Jurkat, Clone E6-1 (cell line): ENCODE measurements around the gene PTBP1.
"Not testable (repeated sequence)": the region's sequence is repeated elsewhere in the genome, so short reads cannot be mapped to it uniquely, and the experiment has no call there.

Experiments
- DNase-seq: peaks from one replicate; pipeline ENCODE4 v3.0.0-alpha.2; 2011; ENCODE audit warnings: low read depth, low spot score
- H3K4me3 ChIP-seq: 2 replicates; pipeline ENCODE4 v1.5.1; 2011; ENCODE audit warnings: mild to moderate bottlenecking, low read length, control low read depth, moderate library complexity

The PTBP1 gene

DNA sequence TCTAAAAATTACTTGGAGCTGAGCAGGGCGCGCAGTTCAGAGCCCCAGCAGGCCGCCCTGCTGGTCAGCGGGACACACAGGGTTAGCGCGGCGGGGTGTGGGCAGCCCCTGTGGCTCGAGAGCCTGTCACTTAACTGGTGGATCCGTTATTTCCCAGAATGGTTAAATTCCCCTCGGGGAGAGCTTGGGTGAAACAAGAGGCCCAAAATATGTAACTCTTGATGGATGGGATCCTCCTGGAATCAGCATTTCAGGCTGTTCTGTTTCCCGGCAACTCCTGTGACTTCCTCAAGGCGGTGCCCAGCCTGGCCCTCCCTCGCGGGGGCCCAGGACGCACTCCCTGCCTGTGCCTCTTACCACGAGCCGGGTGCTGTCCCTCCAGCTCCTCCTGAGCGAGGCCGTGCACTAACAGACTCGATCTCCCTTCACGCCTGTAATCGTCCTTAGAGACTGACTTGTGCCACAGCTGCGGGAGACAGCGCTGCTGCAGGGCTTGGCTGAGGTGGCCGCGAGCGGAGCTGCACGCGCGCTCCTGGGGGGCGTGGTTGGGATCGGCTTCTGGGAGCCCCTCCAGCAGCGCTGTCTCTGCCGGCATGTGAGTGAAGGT lies 9.7 kb downstream of the PTBP1 start:
- no peak overlapping the region for H3K4me3 ChIP-seq
- DNase-seq, result no peak

DNA sequence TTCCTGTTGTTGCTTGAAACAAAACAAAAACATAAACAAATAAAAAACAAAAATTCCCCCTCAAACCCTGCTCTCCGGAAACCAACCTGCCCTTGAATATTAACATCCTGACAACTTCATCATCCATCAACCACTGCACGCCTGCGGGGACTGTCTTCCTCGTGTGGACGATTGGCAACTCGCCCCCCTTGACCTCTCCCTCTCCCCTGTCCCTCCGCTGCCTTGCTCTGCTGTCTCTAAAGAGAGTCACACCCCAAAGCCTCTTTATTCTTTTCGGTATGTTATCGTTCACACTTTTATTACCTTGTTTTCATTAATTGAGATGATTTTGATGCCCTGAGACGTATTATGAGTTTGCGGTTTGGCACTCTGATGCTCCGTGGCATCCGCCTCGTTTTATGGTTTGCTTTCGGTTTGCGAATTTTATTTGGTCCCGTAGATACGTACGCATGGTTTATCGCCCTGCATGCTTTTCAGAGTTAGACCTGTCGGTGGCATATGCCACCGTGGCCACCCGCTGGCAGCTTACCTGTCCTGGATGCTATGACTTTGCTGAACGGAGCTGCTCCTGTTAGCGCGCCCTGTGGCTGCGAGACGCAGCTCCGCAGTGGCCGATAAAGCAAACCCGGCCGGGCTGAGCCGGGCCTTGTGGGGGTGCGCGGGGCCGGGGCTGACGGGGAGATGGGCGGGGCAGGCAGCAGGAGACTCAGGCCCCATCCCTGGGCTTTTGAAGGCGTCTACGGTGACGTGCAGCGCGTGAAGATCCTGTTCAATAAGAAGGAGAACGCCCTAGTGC lies 10.6 kb downstream of the PTBP1 start:
- no peak for DNase-seq
- no peak overlapping the region for H3K4me3 ChIP-seq

DNA sequence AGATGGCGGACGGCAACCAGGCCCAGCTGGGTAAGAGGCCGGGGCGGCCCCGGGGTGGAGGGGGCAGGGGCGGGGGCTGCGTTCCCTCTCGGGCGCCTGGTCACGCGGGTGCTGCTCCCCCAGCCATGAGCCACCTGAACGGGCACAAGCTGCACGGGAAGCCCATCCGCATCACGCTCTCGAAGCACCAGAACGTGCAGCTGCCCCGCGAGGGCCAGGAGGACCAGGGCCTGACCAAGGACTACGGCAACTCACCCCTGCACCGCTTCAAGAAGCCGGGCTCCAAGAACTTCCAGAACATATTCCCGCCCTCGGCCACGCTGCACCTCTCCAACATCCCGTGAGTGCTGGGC lies 11.1 kb downstream of the PTBP1 start:
- DNase-seq, result no peak
- no peak overlapping the region for H3K4me3 ChIP-seq

DNA sequence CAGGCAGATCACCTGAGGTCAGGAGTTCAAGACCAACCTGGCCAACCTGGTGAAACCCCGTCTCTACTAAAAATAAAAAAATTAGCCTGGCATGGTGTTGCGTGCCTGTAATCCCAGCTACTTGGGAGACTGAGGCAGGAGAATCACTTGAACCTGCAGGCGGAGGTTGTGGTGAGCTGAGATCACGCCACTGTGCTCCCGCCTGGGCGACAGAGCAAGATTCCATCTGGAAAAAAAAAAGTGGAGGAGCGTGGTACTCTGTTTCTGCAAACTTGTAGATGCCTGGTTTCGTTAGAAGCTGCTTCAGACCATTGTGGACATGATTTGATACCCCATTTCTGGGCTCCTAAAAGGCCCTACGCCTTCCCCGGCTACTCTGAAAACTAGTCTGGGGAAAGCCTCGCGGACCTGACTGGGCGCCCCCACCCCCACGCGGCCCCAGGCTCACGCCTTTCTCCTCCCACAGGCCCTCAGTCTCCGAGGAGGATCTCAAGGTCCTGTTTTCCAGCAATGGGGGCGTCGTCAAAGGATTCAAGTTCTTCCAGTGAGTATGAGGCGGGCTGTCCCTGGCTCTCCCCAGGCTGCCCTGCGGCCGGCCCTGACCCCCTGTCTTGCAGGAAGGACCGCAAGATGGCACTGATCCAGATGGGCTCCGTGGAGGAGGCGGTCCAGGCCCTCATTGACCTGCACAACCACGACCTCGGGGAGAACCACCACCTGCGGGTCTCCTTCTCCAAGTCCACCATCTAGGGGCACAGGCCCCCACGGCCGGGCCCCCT lies 13.0 kb downstream of the PTBP1 start:
- no peak overlapping the region for H3K4me3 ChIP-seq
- no peak for DNase-seq

DNA sequence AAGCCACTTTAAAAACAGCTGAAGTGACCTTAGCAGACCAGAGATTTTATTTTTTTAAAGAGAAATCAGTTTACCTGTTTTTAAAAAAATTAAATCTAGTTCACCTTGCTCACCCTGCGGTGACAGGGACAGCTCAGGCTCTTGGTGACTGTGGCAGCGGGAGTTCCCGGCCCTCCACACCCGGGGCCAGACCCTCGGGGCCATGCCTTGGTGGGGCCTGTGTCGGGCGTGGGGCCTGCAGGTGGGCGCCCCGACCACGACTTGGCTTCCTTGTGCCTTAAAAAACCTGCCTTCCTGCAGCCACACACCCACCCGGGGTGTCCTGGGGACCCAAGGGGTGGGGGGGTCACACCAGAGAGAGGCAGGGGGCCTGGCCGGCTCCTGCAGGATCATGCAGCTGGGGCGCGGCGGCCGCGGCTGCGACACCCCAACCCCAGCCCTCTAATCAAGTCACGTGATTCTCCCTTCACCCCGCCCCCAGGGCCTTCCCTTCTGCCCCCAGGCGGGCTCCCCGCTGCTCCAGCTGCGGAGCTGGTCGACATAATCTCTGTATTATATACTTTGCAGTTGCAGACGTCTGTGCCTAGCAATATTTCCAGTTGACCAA lies 13.7 kb downstream of the PTBP1 start:
- H3K4me3 ChIP-seq, result no peak overlapping the region
- DNase-seq, result no peak

DNA sequence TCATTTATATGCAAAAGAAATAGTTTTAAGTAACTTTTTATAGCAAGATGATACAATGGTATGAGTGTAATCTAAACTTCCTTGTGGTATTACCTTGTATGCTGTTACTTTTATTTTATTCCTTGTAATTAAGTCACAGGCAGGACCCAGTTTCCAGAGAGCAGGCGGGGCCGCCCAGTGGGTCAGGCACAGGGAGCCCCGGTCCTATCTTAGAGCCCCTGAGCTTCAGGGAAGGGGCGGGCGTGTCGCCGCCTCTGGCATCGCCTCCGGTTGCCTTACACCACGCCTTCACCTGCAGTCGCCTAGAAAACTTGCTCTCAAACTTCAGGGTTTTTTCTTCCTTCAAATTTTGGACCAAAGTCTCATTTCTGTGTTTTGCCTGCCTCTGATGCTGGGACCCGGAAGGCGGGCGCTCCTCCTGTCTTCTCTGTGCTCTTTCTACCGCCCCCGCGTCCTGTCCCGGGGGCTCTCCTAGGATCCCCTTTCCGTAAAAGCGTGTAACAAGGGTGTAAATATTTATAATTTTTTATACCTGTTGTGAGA lies 14.3 kb downstream of the PTBP1 start:
- H3K4me3 ChIP-seq, result no peak overlapping the region
- DNase-seq, result no peak

DNA sequence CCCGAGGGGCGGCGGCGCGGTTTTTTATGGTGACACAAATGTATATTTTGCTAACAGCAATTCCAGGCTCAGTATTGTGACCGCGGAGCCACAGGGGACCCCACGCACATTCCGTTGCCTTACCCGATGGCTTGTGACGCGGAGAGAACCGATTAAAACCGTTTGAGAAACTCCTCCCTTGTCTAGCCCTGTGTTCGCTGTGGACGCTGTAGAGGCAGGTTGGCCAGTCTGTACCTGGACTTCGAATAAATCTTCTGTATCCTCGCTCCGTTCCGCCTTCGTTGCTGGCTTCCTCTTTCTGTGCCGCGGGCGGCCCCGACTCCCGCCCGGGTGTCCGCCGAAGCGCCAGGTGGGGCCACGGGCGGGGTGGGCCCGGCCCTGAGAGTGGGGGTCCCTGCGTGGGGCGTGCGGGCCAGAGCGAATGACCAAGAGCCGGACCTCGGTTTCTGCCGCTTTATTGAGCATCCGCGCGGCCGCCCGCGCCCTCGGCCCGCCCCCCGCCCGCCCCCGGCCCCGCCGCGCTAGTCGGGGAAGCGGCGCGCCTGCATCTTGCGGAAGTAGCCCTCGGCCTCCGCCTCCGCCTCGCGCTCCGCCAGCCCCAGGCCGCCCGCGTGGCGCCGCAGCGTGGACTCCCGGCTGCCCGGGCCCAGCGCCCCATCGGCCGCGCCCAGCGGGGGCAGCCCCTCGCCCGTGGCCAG lies 14.9 kb downstream of the PTBP1 start:
- DNase-seq, result no peak

DNA sequence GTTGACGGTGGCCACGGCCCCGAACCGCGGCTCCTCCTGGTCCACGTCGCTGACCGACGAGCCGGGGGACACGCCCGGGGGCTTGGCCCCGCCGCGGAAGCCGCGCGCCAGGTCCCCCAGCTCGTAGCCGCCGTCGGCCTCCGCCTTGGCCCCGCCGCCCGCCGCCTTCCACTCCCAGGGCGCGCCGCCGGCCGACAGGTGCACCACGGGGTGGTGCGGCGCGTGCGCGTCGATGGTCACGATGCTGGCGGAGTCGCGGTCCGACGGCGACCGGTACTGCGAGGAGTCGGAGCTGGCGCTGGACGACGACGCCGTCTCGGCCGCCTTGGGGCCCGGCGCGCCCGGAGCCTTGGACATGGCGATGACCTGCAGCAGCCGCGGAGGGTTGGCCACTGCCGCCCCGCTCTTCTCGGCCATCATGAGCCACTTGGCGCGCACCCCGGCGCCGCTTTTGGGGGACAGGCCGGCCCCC lies 15.5 kb downstream of the PTBP1 start:
- no peak for DNase-seq

More for the DNA sequence above, 14.9 kb downstream of the PTBP1 start:
- H3K4me3 ChIP-seq, result no peak overlapping the region

DNA sequence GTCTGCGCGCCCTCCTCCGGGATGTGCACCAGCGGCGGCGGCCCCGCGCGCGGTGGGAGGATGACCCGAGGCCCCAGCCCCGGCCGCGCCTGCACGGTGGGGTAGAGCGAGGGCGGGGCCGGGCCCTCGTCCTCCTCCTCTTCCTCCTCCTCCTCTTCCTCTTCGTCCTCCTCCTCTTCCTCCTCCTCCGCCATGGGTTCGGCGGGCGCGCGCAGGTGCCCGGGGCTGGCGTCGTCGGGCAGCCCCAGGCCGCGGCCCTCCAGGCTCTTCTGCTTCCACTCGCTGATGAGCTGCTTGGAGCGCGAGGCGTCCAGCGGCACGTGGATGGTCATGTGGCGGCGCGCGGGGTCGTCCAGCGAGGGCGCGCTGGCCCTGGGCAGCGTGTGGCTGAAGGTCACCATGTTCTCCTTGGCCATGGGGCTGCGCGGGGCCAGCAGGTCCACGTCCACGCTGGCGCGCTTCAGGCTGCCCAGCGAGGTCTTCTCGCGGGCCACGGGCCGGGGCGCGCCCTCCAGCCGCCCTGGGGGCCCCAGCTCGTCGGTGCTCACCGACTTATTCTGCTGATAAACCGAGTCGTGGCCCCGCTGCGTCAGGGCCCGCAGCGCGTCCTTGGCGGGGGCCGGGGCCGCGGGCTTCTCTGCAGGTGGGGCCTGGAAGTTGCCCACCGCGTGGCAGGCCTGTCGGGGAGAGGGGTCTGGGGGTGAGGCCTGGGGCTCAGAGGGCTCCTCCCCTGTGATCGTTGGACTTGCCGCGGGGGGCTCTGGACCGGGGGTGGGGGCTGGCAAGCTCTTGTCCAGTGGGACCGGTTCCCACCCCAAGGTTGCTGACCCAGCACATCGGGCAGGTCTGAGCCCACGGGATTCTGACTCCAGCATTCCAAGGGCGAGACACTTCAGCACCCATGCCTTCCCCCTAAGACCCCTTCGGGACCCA lies 16.2 kb downstream of the PTBP1 start:
- DNase-seq, result no peak

More for the DNA sequence above, 15.5 kb downstream of the PTBP1 start:
- H3K4me3 ChIP-seq, result no peak overlapping the region

DNA sequence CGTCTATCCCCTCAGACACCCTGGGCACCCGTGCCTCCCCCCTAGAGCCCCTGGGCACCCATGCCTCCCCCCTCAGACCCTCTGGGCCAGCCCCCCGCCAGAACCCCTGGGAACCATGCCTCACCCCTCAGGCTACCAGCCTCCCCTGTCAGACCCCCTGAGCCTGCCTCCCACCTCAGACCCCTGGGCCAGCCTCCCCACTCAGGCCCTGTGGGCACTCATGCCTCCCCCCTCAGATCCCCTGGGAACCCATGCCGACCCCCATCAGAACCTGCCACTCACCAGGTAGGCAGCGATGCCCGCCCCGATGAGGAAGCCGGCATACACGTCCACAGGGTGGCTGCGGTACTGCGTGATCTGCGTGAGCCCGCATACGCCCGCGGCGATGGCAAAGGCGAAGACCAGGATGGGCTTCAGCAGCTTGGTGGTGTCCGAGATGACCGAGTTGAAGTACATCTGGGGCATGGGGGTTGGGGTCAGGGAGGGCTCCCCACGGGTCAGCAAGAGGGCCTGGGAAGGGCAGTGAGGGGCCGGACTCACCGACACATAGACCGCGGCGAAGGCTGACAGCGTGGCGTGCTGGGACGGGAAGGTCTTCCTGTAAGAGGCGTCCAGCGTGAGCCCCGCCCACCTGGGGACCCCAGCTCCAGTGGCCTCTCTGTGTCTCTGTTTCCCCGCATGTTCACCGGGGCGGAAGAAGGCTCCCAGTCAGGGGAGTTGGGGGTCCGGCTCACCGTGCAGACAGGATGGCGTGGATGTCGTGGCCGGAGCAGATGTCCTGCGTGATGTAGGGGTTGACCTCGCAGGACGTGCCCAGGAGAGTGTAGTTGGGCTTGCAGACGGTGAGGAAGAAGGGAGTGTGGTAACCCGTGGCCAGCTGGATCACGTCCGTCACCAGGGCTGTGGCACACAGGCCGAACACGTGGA lies 17.2 kb downstream of the PTBP1 start:
- H3K4me3 ChIP-seq, result no peak overlapping the region

More for the DNA sequence above, 16.2 kb downstream of the PTBP1 start:
- no peak overlapping the region for H3K4me3 ChIP-seq

DNA sequence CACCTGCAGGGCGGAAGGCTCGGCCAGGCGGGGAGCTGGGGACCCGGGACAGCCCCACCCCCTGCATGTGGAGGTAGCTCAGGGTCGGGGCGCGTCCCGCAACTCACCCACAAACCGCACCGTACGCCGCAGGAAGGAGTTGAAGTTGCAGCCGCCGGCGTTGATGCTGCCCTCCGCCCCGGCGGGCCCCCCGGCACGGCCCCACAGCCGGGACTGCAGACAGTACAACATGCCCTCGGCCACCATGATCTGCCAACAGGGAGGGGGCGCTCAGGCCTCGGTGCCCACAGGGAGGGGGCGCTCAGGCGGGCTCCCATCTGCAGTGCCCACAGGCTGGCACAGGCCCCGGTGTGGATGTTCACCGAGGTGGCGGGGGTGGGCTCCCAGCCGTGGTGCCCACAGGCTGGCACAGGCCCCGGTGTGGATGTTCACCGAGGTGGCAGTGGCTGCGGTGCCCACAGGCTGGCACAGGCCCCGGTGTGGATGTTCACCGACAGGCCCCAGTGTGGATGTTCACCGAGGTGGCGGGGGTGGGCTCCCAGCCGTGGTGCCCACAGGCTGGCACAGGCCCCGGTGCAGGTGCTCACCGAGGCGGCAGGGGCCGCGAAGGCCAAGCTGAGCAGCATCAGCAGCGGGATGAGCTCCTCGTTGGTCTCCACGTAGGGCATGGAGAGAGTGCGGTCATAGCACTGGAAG lies 18.0 kb downstream of the PTBP1 start:
- DNase-seq, result no peak
- no peak overlapping the region for H3K4me3 ChIP-seq

More for the DNA sequence above, 17.2 kb downstream of the PTBP1 start:
- no peak for DNase-seq

DNA sequence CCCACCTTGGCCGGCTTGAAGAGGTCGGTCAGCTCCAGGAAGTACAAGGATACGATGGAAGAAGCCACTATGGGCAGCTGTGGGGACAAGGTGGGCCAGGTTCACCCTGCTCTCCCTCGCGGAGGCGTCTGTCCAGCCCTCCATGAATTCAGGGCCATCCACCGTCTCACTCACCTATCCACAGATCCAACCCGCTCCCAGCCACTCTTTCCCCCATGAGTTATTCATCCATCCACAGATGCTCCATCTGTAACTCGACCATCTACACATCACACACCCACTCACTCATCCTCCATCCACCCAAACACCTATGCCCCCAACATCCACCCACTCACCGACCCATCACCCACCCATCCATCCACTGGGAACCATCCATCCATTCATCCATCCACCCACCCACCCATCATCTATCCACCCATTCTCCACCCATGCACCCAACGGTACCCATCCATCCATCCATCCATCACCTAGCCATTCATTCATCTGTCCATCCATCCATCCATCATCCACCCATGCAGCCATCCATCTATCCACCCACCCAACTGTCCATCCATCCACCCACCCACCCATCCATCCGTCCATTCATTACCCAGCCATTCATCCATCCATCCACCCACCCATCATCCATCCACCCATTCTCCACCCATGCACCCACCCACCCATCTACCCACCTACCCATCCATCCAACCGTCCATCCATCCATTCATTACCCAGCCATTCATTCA lies 18.7 kb downstream of the PTBP1 start:
- no peak for DNase-seq
- no peak overlapping the region for H3K4me3 ChIP-seq

DNA sequence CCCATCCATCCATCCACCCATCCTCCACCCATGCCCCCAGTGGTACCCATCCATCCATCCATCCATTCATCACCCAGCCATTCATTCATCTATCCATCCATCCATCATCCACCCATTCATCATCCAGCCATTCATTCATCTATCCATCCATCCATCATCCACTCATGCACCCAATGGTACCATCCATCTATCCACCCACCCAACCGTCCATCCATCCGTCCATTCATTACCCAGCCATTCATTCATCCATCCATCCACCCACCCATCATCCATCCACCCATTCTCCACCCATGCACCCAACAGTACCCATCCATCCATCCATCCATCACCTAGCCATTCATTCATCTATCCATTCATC lies 19.2 kb downstream of the PTBP1 start:
- DNase-seq, result no peak
- no peak overlapping the region for H3K4me3 ChIP-seq

DNA sequence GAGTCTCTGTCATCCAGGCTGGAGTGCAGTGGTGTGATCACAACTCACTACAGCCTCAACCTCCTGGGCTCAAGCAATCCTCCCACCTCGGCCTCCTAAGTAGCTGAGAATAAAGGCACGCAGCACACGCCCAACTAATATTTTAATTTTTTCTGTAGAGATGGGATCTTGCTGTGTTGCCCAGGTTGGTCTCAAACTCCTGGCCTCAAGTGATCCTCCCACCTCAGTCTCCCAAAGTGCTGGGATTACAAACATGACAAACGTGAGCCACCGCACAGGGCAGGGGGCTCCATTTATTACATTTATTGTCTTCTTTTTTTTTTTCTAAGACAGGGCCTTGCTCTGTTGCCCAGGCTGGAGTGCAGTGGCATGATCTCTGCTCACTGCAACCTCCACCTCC lies 23.0 kb downstream of the PTBP1 start:
- H3K4me3 ChIP-seq, DNase-seq: not testable (repeated sequence)

DNA sequence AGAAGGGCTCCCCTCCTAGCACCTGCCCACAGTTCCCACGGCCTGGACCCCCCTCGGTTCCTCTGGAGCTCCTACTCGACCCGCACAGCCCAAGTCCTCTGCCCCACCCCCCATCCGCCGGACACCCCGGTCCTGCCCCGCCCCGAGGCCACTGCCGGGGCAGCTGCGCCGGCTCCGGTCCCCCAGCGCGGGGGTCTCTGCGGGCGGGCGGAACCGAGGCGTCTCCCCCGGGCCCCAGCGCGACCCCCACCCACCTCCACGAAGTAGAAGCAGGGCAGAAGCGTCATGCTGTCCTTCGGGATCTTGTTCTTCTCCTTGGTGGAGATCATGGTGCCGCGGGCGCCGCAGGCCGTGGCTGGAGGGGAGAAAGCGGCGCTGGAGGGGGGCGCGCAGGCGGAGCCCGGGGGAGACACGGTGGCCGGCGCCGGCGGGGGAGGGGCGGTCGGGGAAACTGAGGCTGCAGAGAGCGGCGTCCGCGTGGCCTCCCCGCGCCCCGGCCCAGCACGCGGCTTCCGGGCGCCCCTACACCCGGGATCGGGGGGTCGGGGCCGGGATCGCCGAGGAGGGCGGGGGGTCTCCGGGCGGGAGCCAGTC lies 24.1 kb downstream of the PTBP1 start:
- DNase-seq, result no peak

More for the DNA sequence above, 24.1 kb downstream of the PTBP1 start:
- no peak overlapping the region for H3K4me3 ChIP-seq
